CD14-positive monocyte (primary cell): ENCODE data around the gene S100A1. TPM values are rescaled to one million over a fixed set of nuclear protein-coding genes. Genes with fewer than 3 reads are reported as not detected.

Experiments
- DNase-seq, 3 donors: peaks; one replicate each; pipeline ENCODE4 v3.0.0-alpha.2; 2011 to 2022
- H2AFZ ChIP-seq: 2 replicates; pipeline ENCODE4 v1.6.0; 2012; ENCODE audit warnings: mild to moderate bottlenecking, low read depth, low read length, inconsistent platforms; ENCODE audit not compliant: insufficient read depth, poor library complexity, severe bottlenecking
- H3K27ac ChIP-seq, 2 donors: 1 replicate in 1 of 2; 2 replicates in 1 of 2; pipeline ENCODE4 v1.5.1; 2012 to 2013; ENCODE audit warnings: low read length in 2 of 2, control low read depth in 1 of 2, inconsistent platforms in 1 of 2, low read depth in 1 of 2, mild to moderate bottlenecking in 1 of 2
- H3K27me3 ChIP-seq, 2 donors: one replicate each; pipeline versions ENCODE4 v1.6.0 to v1.6.1; 2011 to 2013; ENCODE audit warnings: low read length in 2 of 2; ENCODE audit not compliant: control insufficient read depth in 2 of 2, insufficient read depth in 2 of 2
- H3K36me3 ChIP-seq, 2 donors: replicated peaks in 1 of 2; 1 replicate in 1 of 2; 2 replicates in 1 of 2; pipeline versions ENCODE4 v1.5.1 to v1.6.1; 2012 to 2013; ENCODE audit warnings: low read length in 2 of 2, control low read depth in 1 of 2, inconsistent platforms in 1 of 2, mild to moderate bottlenecking in 1 of 2; ENCODE audit not compliant: insufficient read depth in 2 of 2, control insufficient read depth in 1 of 2
- H3K4me1 ChIP-seq, 2 donors: 1 replicate in 1 of 2; 2 replicates in 1 of 2; pipeline versions ENCODE4 v1.5.1 to v1.6.1; 2012 to 2013; ENCODE audit warnings: low read length in 2 of 2, control low read depth in 1 of 2, inconsistent platforms in 1 of 2, mild to moderate bottlenecking in 1 of 2, moderate library complexity in 1 of 2; ENCODE audit not compliant: insufficient read depth in 2 of 2, control insufficient read depth in 1 of 2
- H3K4me2 ChIP-seq: replicated peaks from 2 replicates; pipeline ENCODE3; 2012; ENCODE audit warnings: low read length, moderate library complexity, mild to moderate bottlenecking; ENCODE audit not compliant: poor library complexity, severe bottlenecking; ENCODE audit errors: extremely low read depth
- H3K4me3 ChIP-seq, 3 experiments: fragments of 200-600 bp in 1 of 3; sonication (generic) in 1 of 3; replicated peaks in 1 of 3; 1 replicate in 2 of 3; 2 replicates in 1 of 3; pipeline ENCODE4 v1.5.1; 2011 to 2013; ENCODE audit warnings: low read length in 3 of 3, mild to moderate bottlenecking in 3 of 3, control low read depth in 2 of 3, low read depth in 2 of 3, inconsistent platforms in 1 of 3, moderate library complexity in 1 of 3
- H3K79me2 ChIP-seq: 2 replicates; pipeline ENCODE4 v1.6.0; 2012; ENCODE audit warnings: mild to moderate bottlenecking, control low read depth, inconsistent platforms, low read length, moderate library complexity; ENCODE audit not compliant: insufficient read depth
- H3K9ac ChIP-seq: 2 replicates; pipeline ENCODE4 v1.6.0; 2017; ENCODE audit warnings: low read length, mild to moderate bottlenecking; ENCODE audit not compliant: insufficient read depth, poor library complexity, severe bottlenecking
- H3K9me3 ChIP-seq, 2 donors: replicated peaks in 1 of 2; 1 replicate in 1 of 2; 2 replicates in 1 of 2; pipeline versions ENCODE4 v1.5.1 to v1.6.1; 2012 to 2013; ENCODE audit warnings: low read length in 2 of 2, control low read depth in 1 of 2; ENCODE audit not compliant: control insufficient read depth in 1 of 2, insufficient read depth in 1 of 2
- H4K20me1 ChIP-seq: 2 replicates; pipeline ENCODE4 v1.6.0; 2012; ENCODE audit warnings: mild to moderate bottlenecking, low read length, control low read depth, moderate library complexity; ENCODE audit not compliant: insufficient read depth
- H3K27ac Mint-ChIP-seq, 7 donors: one replicate each; pipeline ENCODE4 v1.8.0; 2020; ENCODE audit warnings: mild to moderate bottlenecking in 7 of 7, mixed read lengths in 7 of 7, moderate library complexity in 6 of 7, inconsistent platforms in 2 of 7
- H3K27me3 Mint-ChIP-seq, 3 donors: one replicate each; pipeline ENCODE4 v1.8.0; 2021 to 2022; ENCODE audit warnings: low read depth in 3 of 3, mild to moderate bottlenecking in 3 of 3, mixed read lengths in 3 of 3, moderate library complexity in 3 of 3, inconsistent platforms in 1 of 3
- H3K36me3 Mint-ChIP-seq, 2 donors: one replicate each; pipeline ENCODE4 v1.8.0; 2020; ENCODE audit warnings: mixed read lengths in 2 of 2, inconsistent platforms in 1 of 2, mild to moderate bottlenecking in 1 of 2
- H3K4me1 Mint-ChIP-seq: one replicate; pipeline ENCODE4 v1.8.0; 2020; ENCODE audit warnings: mild to moderate bottlenecking, mixed read lengths
- H3K4me3 Mint-ChIP-seq, 2 donors: one replicate each; pipeline ENCODE4 v1.8.0; 2020; ENCODE audit warnings: mild to moderate bottlenecking in 2 of 2, mixed read lengths in 2 of 2, moderate library complexity in 1 of 2
- H3K9me3 Mint-ChIP-seq, 7 donors: one replicate each; pipeline ENCODE4 v1.8.0; 2020 to 2022; ENCODE audit warnings: mixed read lengths in 7 of 7, mild to moderate bottlenecking in 6 of 7, moderate library complexity in 6 of 7, inconsistent platforms in 2 of 7
- CTCF ChIP-seq: fragments of 200-600 bp; IDR thresholded peaks from one replicate; pipeline ENCODE4 v1.8.0; 2022; ENCODE audit warnings: antibody characterized with exemption, mild to moderate bottlenecking
- WGBS: methylation state at CpG from one replicate; pipeline ENCODE4 v1.1.5; 2013; ENCODE audit warnings: missing lambda C conversion rate; ENCODE audit not compliant: insufficient coverage; 5-methylcytosine and 5-hydroxymethylcytosine counted together
- intact Hi-C, 2 donors: fragments of 100-400 bp; cut with micrococcal nuclease; formaldehyde crosslinking; loops; one replicate each; pipeline versions ENCODE4 v1.15.0 to v1.15.1; 2023
- polyA plus RNA-seq, 3 donors: library from polyadenylated mRNA; depleted of rRNA in 1 of 3; unstranded in 2 of 3; stranded (reverse) in 1 of 3; fragments of 300-500 nt in 2 of 3; fragments of >200 nt in 1 of 3; fragmentation: Illumina TruSeq in 2 of 3; gene quantifications; 1 replicate in 2 of 3; 2 replicates in 1 of 3; pipeline ENCODE4 v1.2.3, GENCODE V29; 2012 to 2021

S100A1 gene
- polyA plus RNA-seq, 3 donors, result not detected

GRCh38 chr1:153659175-153659534, 30.9 kb downstream of the S100A1 start:
- H3K4me3 Mint-ChIP-seq, result peak overlapping the region; percentile 92 to 95
- Histone ChIP-seq H4K20me1 (peaks cover 11% of the 10 kb centered on the region), H3K9me3 (no peaks in the 10 kb centered on the region), H3K27me3 (no peaks in the 10 kb centered on the region), H3K79me2 (peaks cover 26% of the 10 kb centered on the region), H3K4me3 (peak overlapping the region; percentile 64 to 92 (median 84)), H2AFZ (peak overlapping the region; percentile 87), H3K9ac (peak overlapping the region; percentile 81), H3K36me3 (peaks cover 37 to 43% of the 10 kb centered on the region in 2 donors), H3K4me2 (peak overlapping the region; percentile 92), H3K27ac (peak overlapping the region; percentile 61 to 83), H3K4me1 (peaks cover 17 to 23% of the 10 kb centered on the region in 2 donors)
- WGBS, result 48% methylated on average over 3 of the region's 8 CpGs
- H3K27me3 Mint-ChIP-seq, result no peaks in the 10 kb centered on the region
- no peak for DNase-seq
- H3K27ac Mint-ChIP-seq, result peak overlapping the region; percentile 76 to 95 (median 90)
- intact Hi-C loops, result loop anchor here in 1 of 2 donors (1.0 kb wide), 1 partner anchor 11 kb away; the partner anchor contains the start of gene ILF2
- peaks cover 15% of the 10 kb centered on the region for H3K4me1 Mint-ChIP-seq
- no peak for TF ChIP-seq CTCF
- H3K36me3 Mint-ChIP-seq, result peaks cover 32 to 42% of the 10 kb centered on the region in 2 donors
- no peaks in the 10 kb centered on the region for H3K9me3 Mint-ChIP-seq

GRCh38 chr1:153659656-153660055, 31.4 kb downstream of the S100A1 start:
- TF ChIP-seq CTCF, result no peak
- Histone ChIP-seq H2AFZ (no peak overlapping the region), H3K27me3 (no peaks in the 10 kb centered on the region), H3K9me3 (no peaks in the 10 kb centered on the region), H4K20me1 (peaks cover 11% of the 10 kb centered on the region), H3K9ac (no peak overlapping the region), H3K27ac (peak overlapping the region in 1 of 2 donors; percentile 83), H3K36me3 (peaks cover 42 to 48% of the 10 kb centered on the region in 2 donors), H3K4me1 (peaks cover 17 to 23% of the 10 kb centered on the region in 2 donors), H3K79me2 (peaks cover 26% of the 10 kb centered on the region), H3K4me2 (peak overlapping the region; percentile 92), H3K4me3 (peak overlapping the region in 1 of 3 experiments; percentile 92)
- intact Hi-C loops, result loop anchor here in 1 of 2 donors (1.0 kb wide), 1 partner anchor 11 kb away; the partner anchor contains the start of gene ILF2
- whole genome bisulfite sequencing, result 94% methylated on average over 7 of the region's 9 CpGs
- Mint-ChIP-seq H3K27ac (peak overlapping the region in 3 of 7 donors; percentile 80 to 95 (median 91)), H3K9me3 (no peaks in the 10 kb centered on the region), H3K4me1 (peaks cover 15% of the 10 kb centered on the region), H3K36me3 (peaks cover 37 to 47% of the 10 kb centered on the region in 2 donors), H3K27me3 (no peaks in the 10 kb centered on the region), H3K4me3 (peak overlapping the region; percentile 41 to 95)
- no peak for DNase-seq
